GM19372 (cell line): ENCODE results near the gene ST6GALNAC3.
"Not testable (repeated sequence)": the region's sequence is repeated elsewhere in the genome, so short reads cannot be mapped to it uniquely, and the experiment has no call there.

Source experiments
- ATAC-seq: cut with Tn5 transposase; IDR thresholded peaks from one replicate; pipeline ENCODE4 v1.9.1; 2021; ENCODE audit warnings: mild to moderate bottlenecking, low read depth, moderate library complexity; ENCODE audit not compliant: unreplicated experiment

The ST6GALNAC3 gene

GRCh38 chr1:76607717-76608116 is 533.2 kb downstream of the ST6GALNAC3 start:
- no peak for ATAC-seq

GRCh38 chr1:76611770-76612445 is 537.4 kb downstream of the ST6GALNAC3 start:
- no peak for ATAC-seq

- no peak for ATAC-seq
Measured at GRCh38 chr1:76613886-76614285, 539.3 kb downstream of the ST6GALNAC3 start.

- ATAC-seq: no peak
Measured at GRCh38 chr1:76615253-76616035, 540.9 kb downstream of the ST6GALNAC3 start.

- ATAC-seq: no peak
Measured at GRCh38 chr1:76620371-76620770, 545.8 kb downstream of the ST6GALNAC3 start.

GRCh38 chr1:76622774-76623528 is 548.4 kb downstream of the ST6GALNAC3 start:
- ATAC-seq: no peak

- no peak for ATAC-seq
Measured at GRCh38 chr1:76625886-76626678, 551.5 kb downstream of the ST6GALNAC3 start.

GRCh38 chr1:76627498-76627897 is 553.0 kb downstream of the ST6GALNAC3 start:
- ATAC-seq: no peak

GRCh38 chr1:76627901-76628300 is 553.4 kb downstream of the ST6GALNAC3 start:
- ATAC-seq: no peak

- no peak for ATAC-seq
Measured at GRCh38 chr1:76632136-76632535, 557.6 kb downstream of the ST6GALNAC3 start.

- ATAC-seq: no peak
Measured at GRCh38 chr1:76635784-76636183, 561.2 kb downstream of the ST6GALNAC3 start.

GRCh38 chr1:76639181-76639580 is 564.6 kb downstream of the ST6GALNAC3 start:
- no peak for ATAC-seq

- ATAC-seq: no peak
Measured at GRCh38 chr1:76640092-76640491, 565.5 kb downstream of the ST6GALNAC3 start.

GRCh38 chr1:76640723-76641122 is 566.2 kb downstream of the ST6GALNAC3 start:
- ATAC-seq: no peak

- ATAC-seq: no peak
Measured at GRCh38 chr1:76644139-76644538, 569.6 kb downstream of the ST6GALNAC3 start.

- not testable (repeated sequence) for ATAC-seq
Measured at GRCh38 chr1:76652860-76653259, 578.3 kb downstream of the ST6GALNAC3 start.

- no peak for ATAC-seq
Measured at GRCh38 chr1:76657623-76658022, 583.1 kb downstream of the ST6GALNAC3 start.

- ATAC-seq: no peak
Measured at GRCh38 chr1:76659171-76659940, 584.8 kb downstream of the ST6GALNAC3 start.

- no peak for ATAC-seq
Measured at GRCh38 chr1:76661531-76661930, 587.0 kb downstream of the ST6GALNAC3 start.

GRCh38 chr1:76666499-76666898 is 592.0 kb downstream of the ST6GALNAC3 start:
- ATAC-seq: no peak
